ENCODE measurements around the gene GALNT2.

GALNT2 gene

GRCh38 chr1:230262867-230263567 lies 196.0 kb downstream of the GALNT2 start:
- DNase-seq (ENCODE audit: low spot score), result no peak

- no peak for DNase-seq (ENCODE audit: low spot score)
Observed at GRCh38 chr1:230263568-230264195, 196.6 kb downstream of the GALNT2 start.

GRCh38 chr1:230264342-230264741 lies 197.3 kb downstream of the GALNT2 start:
- DNase-seq (ENCODE audit: low spot score), result no peak

GRCh38 chr1:230265200-230266115 lies 198.4 kb downstream of the GALNT2 start:
- no peak for DNase-seq (ENCODE audit: low spot score)

GRCh38 chr1:230266456-230266855 lies 199.4 kb downstream of the GALNT2 start:
- DNase-seq (ENCODE audit: low spot score), result no peak

GRCh38 chr1:230267338-230268065 lies 200.5 kb downstream of the GALNT2 start:
- DNase-seq (ENCODE audit: low spot score), result no peak

GRCh38 chr1:230268371-230269170 lies 201.5 kb downstream of the GALNT2 start:
- peak; percentile 92 for DNase-seq (ENCODE audit: low spot score)

- DNase-seq (ENCODE audit: low spot score), result no peak
Observed at GRCh38 chr1:230270185-230270558, 203.1 kb downstream of the GALNT2 start.

GRCh38 chr1:230270559-230271281 lies 203.7 kb downstream of the GALNT2 start:
- DNase-seq (ENCODE audit: low spot score), result no peak

GRCh38 chr1:230271300-230272035 lies 204.4 kb downstream of the GALNT2 start:
- no peak for DNase-seq (ENCODE audit: low spot score)

- no peak for DNase-seq (ENCODE audit: low spot score)
Observed at GRCh38 chr1:230272557-230272956, 205.5 kb downstream of the GALNT2 start.

GRCh38 chr1:230273141-230273710 lies 206.2 kb downstream of the GALNT2 start:
- no peak for DNase-seq (ENCODE audit: low spot score)

- DNase-seq (ENCODE audit: low spot score), result no peak
Observed at GRCh38 chr1:230274254-230274653, 207.2 kb downstream of the GALNT2 start.

- no peak for DNase-seq (ENCODE audit: low spot score)
Observed at GRCh38 chr1:230276401-230276800, 209.4 kb downstream of the GALNT2 start.

- no peak for DNase-seq (ENCODE audit: low spot score)
Observed at GRCh38 chr1:230277201-230278025, 210.4 kb downstream of the GALNT2 start.

- DNase-seq (ENCODE audit: low spot score), result no peak
Observed at GRCh38 chr1:230278376-230278775, 211.3 kb downstream of the GALNT2 start.

- no peak for DNase-seq (ENCODE audit: low spot score)
Observed at GRCh38 chr1:230278871-230279582, 212.0 kb downstream of the GALNT2 start.

- no peak for DNase-seq (ENCODE audit: low spot score)
Observed at GRCh38 chr1:230279583-230279945, 212.5 kb downstream of the GALNT2 start.
